NCI-H146 treated with DMSO at 0.1 percent for 48 hours (cell line): ENCODE data around the gene LIPC.
"Not testable (repeated sequence)": the region's sequence is repeated elsewhere in the genome, so short reads cannot be mapped to it uniquely, and the experiment has no call there.

Experiments
- DNase-seq: peaks from one replicate; lab custom pipeline; 2025; ENCODE audit not compliant: unreplicated experiment; lab: John Stamatoyannopoulos, UW

Gene LIPC

DNA sequence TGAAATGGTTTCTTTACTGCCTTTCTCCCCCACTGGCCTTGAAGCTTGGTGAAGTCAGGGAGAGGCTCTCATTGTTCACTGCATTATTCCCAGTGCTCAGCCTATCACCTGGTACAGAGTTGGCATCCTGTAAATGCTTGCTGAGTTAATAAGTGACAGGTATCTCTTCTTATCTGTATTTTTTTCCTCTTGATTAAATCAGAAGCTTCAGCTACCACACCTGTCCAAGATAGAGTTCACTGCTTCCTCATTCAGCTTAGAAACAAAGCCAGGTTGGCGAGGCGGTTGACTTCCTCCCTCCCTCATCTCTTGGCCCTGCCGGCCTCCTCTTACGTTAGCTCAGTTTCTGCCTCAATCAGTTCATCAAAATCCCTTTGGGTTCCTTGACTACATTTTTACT is 142.8 kb downstream of the LIPC start:
- peak; percentile 19 for DNase-seq

DNA sequence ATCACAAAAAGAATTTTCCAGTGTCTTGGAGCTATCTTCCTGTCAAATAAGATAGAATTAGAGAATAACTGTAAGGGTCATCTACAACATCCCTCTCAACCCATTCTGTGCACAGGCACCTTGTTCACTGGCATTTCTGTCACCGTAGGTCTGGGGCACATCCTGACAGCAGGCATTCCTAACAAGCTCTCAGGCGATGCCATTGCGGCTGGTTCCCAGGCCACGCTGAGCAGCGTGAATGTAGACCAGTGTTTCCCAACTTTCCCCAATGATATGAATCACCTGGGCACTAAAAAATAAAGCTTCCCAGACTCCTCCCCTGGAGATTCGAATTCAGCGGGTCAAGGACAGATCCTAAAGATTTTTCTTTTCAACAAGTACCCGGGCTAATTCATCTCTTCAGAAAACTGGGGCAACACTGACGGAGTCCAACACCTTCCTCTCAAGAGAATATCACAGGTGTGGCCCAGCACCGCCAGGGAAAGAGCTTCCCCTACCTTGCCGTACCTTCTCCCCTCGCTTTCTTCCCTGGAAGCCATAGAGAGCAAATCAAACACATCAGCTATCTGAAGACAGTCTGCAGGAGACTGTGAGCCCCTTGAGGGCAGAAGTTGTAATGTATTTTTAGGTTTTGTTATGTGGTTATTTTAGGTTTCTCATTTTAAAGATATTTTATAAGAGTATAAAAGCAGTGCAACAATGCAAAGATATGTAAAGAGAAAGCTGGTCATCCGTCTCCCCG is 143.4 kb downstream of the LIPC start:
- DNase-seq, result no peak

DNA sequence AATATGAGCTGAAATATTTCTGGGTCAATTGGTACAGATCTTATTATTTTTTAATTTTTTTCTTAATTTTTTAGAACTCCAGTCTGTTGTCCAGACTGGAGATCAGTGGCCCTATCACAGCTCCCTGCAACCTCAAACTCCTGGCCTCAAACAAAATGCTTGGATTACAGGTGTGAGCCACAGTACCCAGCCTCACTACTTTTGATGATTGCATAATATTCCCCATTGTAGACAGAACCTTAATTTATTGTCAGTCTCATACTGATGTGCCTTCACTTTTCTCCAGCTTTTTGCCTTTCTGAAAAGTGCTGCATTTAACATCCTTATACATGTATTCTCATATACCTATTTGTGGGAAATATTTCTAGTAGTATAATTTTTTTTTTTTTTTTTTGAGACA is 144.9 kb downstream of the LIPC start:
- no peak for DNase-seq

DNA sequence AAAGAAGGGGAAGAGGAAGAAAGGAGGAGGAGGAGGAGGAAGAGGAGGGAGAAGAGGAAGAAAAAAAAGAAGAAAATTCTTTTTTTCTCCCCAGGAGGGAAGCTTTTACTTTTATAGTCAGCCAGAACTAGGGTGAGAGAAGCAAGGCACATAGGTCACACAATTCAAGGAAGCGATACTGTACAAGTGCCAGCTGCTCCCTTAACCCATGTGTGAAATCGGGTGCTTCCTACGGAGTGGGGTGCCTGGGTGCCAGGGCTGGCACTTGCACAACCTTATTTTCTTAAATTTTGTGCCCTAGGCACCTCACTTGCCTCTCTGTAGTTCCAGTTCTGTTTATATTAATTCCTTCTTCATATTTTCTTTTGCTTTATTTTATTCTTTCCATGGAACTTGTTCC is 150.4 kb downstream of the LIPC start:
- no peak for DNase-seq

DNA sequence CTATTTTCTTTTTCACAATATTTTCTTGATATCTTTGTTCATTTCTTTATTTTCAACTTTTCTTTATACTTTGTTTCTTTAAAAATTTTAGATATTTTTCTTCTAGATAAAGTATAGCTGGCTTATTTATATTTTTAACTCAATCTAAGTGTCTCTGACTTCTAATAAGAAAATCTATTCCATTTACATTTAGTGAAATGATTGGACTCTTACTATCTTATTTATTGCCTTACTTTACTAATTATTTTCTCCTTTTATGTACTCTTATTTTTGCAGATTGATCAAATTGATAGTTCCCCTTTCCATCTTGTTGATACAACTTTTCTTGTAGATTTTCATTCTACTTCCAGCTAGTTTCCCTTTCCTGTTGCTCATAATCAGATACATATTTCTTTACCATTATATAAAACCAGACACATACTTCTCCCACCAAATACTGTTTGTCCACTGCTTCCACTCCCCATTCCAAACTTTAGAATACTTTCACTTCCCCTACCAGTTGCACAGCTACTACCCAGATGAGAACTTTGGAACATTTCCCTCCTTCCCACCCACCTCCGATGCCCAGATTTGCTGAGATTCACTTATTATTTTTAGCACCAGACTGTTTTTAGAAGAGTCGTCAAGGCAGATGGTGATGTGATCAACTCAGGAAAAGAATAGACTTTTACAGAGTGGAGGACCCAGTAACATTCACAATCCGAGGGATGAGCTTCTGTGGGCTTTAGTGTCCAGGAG is 151.5 kb downstream of the LIPC start:
- DNase-seq, result no peak

DNA sequence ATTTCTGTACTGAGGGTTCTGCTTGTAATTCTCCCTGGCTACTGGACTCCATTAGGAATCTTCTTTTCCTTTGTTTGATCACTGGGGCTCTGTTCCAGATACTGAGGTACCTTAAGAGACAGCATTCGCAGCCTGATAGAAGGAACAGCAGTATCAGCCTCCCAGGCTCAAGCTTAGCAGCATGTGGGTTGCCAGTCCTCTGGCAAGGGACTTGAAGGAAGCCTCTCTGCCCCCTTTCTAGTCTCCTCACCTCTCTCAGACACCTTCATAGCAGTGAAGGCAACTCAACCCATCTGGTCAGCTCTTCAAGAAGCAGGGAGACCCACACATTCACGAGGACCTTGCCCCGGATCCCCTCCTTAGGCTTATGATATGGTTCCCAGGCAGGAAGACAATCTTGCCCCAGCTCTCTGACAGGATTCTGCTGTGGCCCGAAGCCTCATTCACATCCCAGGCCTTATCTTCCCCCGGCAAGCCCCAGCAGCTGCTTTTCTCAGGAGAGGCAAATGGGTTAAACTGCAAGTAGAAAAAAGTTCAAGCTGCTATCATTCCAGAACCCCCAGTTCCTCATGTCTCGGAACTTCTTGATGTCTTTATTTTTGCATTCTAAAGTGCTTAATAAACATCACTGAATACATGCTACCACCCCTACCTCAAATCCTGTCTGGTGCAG is 153.1 kb downstream of the LIPC start:
- DNase-seq, result no peak

DNA sequence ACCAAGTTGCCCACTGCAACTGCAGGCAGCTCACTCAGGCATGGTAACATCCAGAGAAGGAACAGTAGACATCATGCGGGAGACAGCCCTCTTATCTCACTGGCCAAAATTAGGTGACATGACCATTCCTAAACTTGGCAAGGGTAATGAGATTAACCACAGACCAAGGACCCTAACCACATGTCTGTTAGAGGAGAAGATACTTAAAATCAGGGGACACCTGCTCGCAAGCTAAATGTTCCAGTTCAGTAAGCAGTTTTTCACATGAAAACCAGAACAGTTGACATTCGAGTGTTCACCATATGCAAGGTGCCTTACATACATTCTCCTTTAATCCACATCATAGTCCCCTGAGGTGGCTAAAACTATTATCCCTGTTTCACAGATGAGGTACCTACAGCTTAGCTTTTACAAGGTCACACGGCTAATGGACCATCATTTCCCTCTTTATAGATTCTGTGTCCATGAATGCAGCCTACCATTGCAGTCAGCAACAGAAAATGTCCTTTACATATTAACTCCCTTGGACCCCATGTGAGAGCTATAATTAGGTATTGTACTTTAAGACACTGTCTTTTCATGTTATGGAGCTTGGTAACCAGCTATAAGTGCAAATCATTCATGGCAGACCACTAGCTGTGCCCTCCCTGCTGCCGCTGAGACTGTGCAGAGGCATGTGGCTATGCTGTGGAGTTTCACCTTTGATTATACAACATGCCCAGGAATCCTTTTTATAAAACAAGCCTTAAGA is 154.1 kb downstream of the LIPC start:
- DNase-seq, result no peak

DNA sequence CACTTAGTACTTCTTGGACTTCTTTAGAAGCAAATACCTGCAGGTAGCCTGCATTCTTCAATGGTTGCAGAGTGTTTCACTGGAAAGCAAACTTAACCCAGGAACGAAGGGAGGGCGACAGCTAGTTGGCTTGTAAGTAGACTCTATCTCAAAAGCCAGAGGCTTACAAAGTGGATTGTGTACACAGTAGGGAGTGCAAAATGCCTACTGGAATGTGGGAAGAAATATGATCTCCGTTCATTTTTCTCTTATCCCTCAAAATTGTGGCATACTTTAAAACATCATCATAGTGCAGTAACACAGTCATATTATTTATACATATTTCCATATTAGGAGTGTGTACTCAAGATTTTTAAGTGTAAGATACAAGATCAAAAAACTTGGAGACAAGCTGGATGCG is 155.7 kb downstream of the LIPC start:
- no peak for DNase-seq

DNA sequence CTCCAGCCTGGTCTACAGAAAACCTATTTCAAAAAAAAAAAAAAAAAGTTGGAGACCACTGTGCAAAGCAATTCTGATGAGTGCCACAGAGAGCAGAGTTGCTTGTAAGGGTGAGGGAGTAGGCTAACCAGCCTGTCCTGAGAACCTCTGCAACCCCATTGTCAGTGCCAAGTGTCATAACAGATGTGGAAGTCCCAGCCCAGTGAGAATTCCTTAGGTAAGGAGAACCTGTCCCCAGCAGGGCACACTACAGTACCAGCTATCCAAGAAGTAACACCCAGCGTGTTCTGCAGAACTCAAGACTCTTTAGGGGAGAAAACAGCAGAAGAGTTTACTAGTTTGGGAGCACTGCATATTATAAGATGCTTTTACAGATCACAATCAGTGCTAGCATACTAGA is 156.3 kb downstream of the LIPC start:
- no peak for DNase-seq

DNA sequence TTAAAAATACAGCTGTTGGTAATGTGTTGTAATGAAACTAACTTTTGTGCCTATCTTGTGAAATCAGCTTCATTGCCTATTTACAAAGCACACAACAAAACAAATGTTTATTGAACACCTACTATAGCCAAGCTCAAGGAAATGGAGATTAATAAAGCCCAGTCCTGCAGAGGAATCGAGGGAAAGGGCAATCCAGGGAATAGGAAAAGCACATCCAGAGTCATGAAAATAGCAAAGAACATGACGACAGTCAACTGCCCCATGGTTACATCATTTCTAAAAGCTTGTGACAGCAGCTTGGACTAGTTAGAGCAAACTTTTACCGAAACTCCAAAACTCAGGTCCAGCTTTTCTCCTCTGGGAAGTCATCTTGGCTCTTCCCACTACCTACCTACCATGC is 157.3 kb downstream of the LIPC start:
- DNase-seq, result no peak

DNA sequence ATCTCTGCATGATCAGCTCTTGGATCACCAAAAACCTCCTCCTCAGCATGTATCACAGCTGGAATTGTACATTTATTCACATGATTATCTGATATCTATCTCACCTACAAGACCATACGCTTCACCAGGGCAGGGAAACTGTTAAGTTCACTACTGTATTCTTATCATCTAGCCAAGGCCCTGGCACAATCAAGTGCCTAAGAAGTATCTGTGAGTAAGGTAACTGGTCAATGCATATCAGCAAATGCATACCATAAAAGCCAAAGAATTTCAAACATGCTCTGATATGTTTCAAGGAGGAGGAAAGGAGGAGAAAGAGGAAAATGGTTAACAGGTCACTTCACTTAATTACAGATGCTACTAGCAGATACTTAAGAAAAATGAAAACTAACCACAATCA is 158.4 kb downstream of the LIPC start:
- DNase-seq, result no peak

DNA sequence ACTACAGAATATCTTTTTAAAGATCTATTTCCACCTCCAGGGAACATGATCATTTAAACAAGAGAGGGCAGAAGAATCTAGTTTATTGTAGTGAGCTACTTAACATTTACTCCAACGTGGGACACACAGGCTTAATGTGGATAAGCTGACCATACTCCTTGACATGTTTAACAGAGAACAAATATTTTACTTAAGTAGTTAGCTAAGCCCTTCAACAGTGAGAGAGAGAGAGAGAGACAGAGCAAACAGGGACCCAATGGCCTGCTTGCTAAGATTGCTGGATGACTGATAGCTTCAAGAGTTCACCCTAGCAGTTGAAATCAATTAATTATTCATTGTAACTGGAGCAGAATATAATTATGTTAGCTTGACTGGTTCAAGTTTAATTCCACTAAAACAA is 159.1 kb downstream of the LIPC start:
- no peak for DNase-seq

DNA sequence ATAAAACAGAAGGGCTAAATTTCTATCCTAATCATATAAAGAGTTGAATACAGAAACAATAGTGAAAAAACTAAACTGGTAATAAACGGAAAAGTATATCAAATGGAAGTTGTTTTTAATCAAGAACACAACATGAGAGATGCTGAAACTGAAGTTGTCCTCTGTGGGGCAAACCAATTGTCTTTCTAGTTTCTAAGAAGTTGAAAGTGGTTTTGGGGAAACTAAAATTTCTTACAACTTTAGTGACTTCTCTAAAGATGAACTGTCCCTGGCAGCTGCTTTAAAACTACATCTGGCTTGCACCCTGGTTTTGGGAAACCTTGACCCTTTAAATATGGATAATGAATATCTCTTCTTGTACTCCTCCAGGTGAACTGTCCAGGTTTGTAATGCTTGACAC is 162.1 kb downstream of the LIPC start:
- no peak for DNase-seq

DNA sequence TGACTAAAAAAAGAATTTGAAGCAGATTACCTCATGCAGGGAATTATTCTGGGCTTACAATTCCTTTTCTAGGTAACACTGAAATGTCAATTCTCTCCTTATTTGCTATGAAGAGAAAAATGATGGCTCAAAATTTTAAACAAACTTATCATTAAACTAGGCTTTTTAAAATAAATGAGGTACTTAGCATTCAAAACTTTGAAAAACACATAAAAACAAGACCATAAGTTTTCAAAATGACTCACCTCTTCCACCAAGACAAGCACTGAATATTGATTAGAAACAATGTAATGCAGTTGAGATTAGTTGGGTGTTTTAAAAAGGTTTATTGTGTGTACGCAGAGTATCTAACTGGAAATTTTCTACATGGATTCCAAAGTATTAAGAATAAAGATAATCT is 163.1 kb downstream of the LIPC start:
- DNase-seq, result no peak

DNA sequence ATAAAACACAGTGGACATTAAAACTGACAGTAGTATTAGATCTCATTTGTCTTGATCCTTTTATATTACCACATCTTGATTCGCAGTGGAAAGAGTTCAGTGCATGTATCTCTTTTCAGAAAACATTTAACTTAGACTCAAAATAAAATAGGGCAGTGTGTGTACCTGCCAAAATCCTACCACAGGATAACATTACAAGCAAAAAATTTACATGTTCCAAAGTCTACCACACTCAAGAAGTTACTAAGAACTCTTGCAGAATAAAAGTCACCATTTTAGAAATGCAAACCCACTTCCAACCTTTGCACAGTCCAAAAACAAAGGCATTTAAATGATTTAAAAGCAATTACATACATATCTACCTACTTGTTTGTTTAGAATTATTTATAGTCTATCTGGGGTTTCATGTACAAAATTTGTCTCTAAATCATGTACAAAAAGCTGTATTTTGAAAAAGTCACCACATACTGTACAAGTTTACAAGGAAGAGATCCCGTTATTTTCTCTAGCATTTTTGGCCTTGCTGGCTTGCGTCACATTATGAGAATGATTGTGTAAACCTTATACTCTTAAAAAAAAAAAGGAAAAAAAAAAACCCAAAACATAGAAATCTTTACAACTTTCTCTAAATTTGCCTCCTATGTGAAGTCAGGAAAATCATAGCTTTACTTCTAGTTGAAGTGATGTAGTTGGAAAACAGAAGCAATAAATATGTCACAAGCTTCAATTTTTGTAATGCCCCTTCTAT is 163.9 kb downstream of the LIPC start:
- DNase-seq, result no peak

DNA sequence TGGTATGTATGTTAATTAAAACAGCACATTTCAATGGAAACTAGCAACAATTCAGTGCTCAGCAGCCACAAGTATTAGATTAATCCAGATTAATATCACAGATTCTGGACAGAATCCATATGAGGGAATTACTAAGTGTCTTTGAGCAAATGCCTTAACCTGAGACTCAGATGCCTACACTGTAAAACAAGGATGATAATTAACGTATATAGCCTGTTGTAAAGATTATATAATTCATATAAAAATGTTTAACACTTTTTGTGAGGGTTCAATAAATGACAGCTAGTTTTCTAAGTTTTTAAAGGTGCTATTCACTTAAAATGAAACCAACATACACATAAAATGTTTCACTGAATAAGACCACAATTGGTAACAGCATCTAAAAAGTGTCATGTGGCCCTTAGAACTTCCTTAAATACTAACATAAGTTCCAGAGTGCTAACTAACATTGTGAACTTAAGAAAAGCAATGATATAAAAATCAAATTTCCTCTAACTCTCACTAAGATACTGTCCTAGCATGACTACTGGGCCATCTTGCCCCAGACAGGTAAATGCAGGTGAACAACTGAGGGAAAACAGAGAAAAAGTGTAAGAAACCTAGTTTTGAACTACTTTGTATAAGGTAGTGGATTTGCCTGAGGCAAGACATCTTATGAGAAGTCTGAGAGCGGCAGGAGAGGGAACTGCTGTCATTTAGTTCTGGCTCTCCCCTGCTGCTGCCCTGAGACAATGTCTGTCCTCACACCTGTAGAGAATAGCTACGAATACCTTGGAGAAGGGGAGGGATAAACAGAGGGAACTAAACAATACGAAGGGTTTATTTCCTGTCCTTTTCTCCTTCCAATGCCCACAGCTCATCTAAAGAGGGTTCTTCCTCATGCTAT is 166.4 kb downstream of the LIPC start:
- DNase-seq, result no peak

DNA sequence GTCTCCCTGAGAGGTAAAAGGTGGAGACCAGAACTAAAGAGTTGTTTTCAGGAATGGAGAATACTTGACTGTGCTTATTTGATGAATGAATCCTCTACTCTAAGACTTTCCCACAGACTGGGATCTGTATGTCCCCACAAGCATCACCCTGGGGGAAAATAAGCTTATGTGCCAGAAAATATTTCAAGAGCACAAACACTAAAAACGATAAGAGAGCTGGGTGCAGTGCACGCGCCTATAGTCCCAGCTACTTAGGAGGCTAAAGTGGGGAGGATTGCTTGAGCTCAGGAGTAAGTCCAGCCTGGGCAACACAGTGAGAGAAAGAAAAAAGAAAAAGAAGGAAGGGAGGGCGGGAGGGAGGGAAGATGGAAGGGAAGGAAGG is 167.0 kb downstream of the LIPC start:
- DNase-seq, result no peak

DNA sequence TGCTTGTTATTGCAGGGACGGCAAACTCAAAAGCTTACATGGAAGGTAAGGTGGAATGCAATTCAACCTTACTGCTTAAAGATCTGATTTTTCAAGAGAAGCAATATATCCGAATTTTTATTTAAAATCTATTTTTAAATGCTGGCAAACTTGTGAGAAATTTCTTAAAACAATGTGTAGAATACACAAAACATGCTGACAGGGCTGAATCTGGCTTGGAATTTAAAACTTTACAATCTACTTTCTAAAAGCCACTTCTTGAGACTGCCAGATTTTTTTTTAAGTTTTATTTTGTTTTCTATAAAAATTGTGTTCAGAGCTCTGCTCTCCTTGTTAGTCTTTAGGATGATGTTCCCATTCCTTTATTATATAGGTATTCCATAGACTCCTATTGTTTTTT is 171.0 kb downstream of the LIPC start:
- no peak for DNase-seq

DNA sequence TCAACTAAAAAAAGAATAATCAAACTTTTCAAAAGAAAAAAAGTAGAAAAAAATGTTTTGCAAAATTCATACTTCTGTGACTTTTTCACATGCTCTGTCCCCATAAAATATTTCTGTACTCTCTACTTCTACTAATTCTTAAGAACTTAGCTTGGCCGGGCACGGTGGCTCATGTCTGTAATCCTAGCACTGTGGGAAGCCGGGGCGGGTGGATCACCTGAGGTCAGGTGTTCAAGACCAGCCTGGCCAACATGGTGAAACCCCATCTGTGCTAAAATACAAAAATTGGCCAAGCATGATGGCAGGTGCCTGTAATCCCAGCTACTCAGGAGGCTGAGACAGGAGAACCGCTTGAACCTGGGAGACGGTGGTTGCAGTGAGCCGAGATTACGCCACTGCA is 172.1 kb downstream of the LIPC start:
- DNase-seq, result not testable (repeated sequence)

DNA sequence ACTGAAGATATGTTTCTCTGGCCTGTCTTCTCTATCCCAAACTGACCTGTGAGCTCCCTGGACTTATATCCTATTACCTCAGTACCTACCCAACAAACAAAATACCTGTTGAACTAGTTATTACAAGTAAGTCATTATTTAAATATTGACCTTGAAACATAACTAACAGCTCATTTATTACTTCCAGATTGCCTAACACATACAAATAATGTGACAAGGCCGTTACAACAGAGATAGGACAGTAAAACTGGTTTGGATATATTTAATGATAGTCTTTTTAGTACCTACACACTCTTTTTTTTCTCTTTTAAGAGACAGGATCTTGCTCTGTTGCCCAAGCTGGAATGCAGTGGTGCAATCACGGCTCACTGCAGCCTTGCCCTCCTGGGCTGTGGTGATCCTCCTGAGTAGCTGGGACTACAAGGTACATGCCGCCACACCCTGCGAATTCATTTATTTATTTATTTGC is 172.7 kb downstream of the LIPC start:
- no peak for DNase-seq
